HCT116 (cell line): Measurements from ENCODE around the gene PDE2A. TPM values are rescaled to one million over a fixed set of nuclear protein-coding genes. Genes with fewer than 3 reads are reported as not detected.

Experiments
- ATAC-seq: fragments of 200-7000 bp; cut with Tn5 transposase; 2 replicates; pipeline ENCODE4 v1.9.1; 2020; ENCODE audit warnings: mild to moderate bottlenecking, moderate library complexity
- BruUV-seq: library from RNA; stranded (reverse); fragments of 400-500 nt; replicated peaks from 2 replicates; lab custom pipeline; 2021; lab: Mats Ljungman, UMichigan
- CTCF ChIA-PET: fragments of 300-600 bp; sonication (Branson Sonifier 250); formaldehyde crosslinking; loops from one replicate; lab custom pipeline; 2021; ENCODE audit warnings: antibody characterized with exemption; lab: Charles Lee
- POLR2A ChIA-PET: fragments of 300-600, 350-600 bp; sonication (Branson Sonifier 250); formaldehyde crosslinking; loops from one replicate; lab custom pipeline; 2021; ENCODE audit warnings: antibody characterized with exemption; lab: Charles Lee
- RAD21 ChIA-PET, 2 experiments: fragments of 300-600 bp; sonication (Branson Sonifier 250); formaldehyde crosslinking; loops; one replicate each; lab custom pipeline; 2023; ENCODE audit warnings: low total read pairs in 2 of 2; ENCODE audit not compliant: uncharacterized antibody in 2 of 2, unreplicated experiment in 2 of 2, low non-redundant PET in 1 of 2; lab: Charles Lee
- DNase-seq: peaks from one replicate; pipeline ENCODE4 v3.0.0-alpha.2; 2010; ENCODE audit warnings: low read depth, low spot score
- H2AFZ ChIP-seq: fragments of 200-600 bp; shearing (Covaris generic), sonication (generic); 2 replicates; pipeline ENCODE4 v1.6.1; 2017; ENCODE audit warnings: low read depth, mixed run types, mixed read lengths, antibody characterized with exemption, low read length; ENCODE audit not compliant: poor library complexity, severe bottlenecking
- H3K27ac ChIP-seq: 2 replicates; pipeline ENCODE4 v1.5.1; 2012; ENCODE audit warnings: low read depth, low read length
- H3K27me3 ChIP-seq: fragments of 200-600 bp; sonication (generic); 2 replicates; pipeline ENCODE4 v1.6.1; 2016; ENCODE audit warnings: mixed run types, low read length, mixed read lengths; ENCODE audit not compliant: insufficient read depth
- H3K36me3 ChIP-seq, 2 experiments: fragments of 200-500 bp in 1 of 2; fragments of 200-600 bp in 1 of 2; sonication (Bioruptor generic) in 1 of 2; sonication (generic) in 1 of 2; 2 replicates each; pipeline versions ENCODE4 v1.5.1 to v1.6.1; 2014 to 2016; ENCODE audit warnings: low read length in 2 of 2, inconsistent platforms in 1 of 2, mixed read lengths in 1 of 2, mixed run types in 1 of 2; ENCODE audit not compliant: insufficient read depth in 2 of 2, control insufficient read depth in 1 of 2
- H3K4me1 ChIP-seq, 2 experiments: fragments of 200-600 bp in 1 of 2; sonication (generic) in 1 of 2; 2 replicates each; pipeline versions ENCODE4 v1.5.1 to v1.6.1; 2012 to 2017; ENCODE audit warnings: low read length in 2 of 2, inconsistent platforms in 1 of 2, mild to moderate bottlenecking in 1 of 2, mixed read lengths in 1 of 2, mixed run types in 1 of 2, moderate library complexity in 1 of 2; ENCODE audit not compliant: insufficient read depth in 2 of 2, control insufficient read depth in 1 of 2
- H3K4me2 ChIP-seq: fragments of 200-600 bp; sonication (generic); 2 replicates; pipeline ENCODE4 v1.6.1; 2017; ENCODE audit warnings: mixed run types, low read length, mixed read lengths
- H3K4me3 ChIP-seq, 2 experiments: fragments of 200-600 bp in 1 of 2; sonication (generic) in 1 of 2; replicated peaks in 1 of 2; 2 replicates each; pipeline ENCODE4 v1.5.1; 2011 to 2016; ENCODE audit warnings: low read length in 2 of 2, control low read depth in 1 of 2, low read depth in 1 of 2, mild to moderate bottlenecking in 1 of 2, mixed read lengths in 1 of 2, mixed run types in 1 of 2
- H3K79me2 ChIP-seq: fragments of 200-600 bp; sonication (generic); 2 replicates; pipeline ENCODE4 v1.6.1; 2017; ENCODE audit warnings: mild to moderate bottlenecking, mixed run types, low read length, moderate library complexity, mixed read lengths; ENCODE audit not compliant: insufficient read depth
- H3K9ac ChIP-seq: fragments of 200-600 bp; sonication (generic); 2 replicates; pipeline ENCODE4 v1.6.1; 2016; ENCODE audit warnings: low read length, mixed read lengths
- H3K9me2 ChIP-seq: fragments of 200-600 bp; sonication (generic), shearing (Covaris generic); 2 replicates; pipeline ENCODE4 v1.6.1; 2017; ENCODE audit warnings: mixed run types, mild to moderate bottlenecking, moderate library complexity; ENCODE audit not compliant: insufficient read depth
- H3K9me3 ChIP-seq, 2 experiments: fragments of 200-500 bp in 1 of 2; fragments of 200-600 bp in 1 of 2; sonication (Bioruptor generic) in 1 of 2; sonication (generic) in 1 of 2; 2 replicates each; pipeline ENCODE4 v1.6.1; 2014 to 2017; ENCODE audit warnings: low read length in 2 of 2, mixed read lengths in 2 of 2, inconsistent platforms in 1 of 2, low read depth in 1 of 2, mild to moderate bottlenecking in 1 of 2, mixed run types in 1 of 2, moderate library complexity in 1 of 2; ENCODE audit not compliant: control insufficient read depth in 1 of 2, insufficient read depth in 1 of 2
- H4K20me1 ChIP-seq: fragments of 200-600 bp; sonication (generic), shearing (Covaris generic); 2 replicates; pipeline ENCODE4 v1.6.1; 2017; ENCODE audit warnings: mixed run types, mild to moderate bottlenecking, moderate library complexity; ENCODE audit not compliant: insufficient read depth
- JUND ChIP-seq: IDR thresholded peaks from 2 replicates; pipeline ENCODE4 v1.6.1; 2012
- RAD21 ChIP-seq: IDR thresholded peaks from 2 replicates; pipeline ENCODE4 v1.6.1; 2012; ENCODE audit warnings: low read depth, mild to moderate bottlenecking
- REST ChIP-seq: IDR thresholded peaks from 2 replicates; pipeline ENCODE4 v1.6.1; 2012; ENCODE audit warnings: low read depth
- SP1 ChIP-seq: IDR thresholded peaks from 2 replicates; pipeline ENCODE4 v1.6.1; 2012; ENCODE audit warnings: low read depth
- SRF ChIP-seq: IDR thresholded peaks from 2 replicates; pipeline ENCODE4 v1.6.1; 2012; ENCODE audit warnings: low read depth
- ZBTB33 ChIP-seq: IDR thresholded peaks from 2 replicates; pipeline ENCODE4 v1.6.1; 2011; ENCODE audit warnings: mild to moderate bottlenecking, low read length, moderate library complexity; ENCODE audit not compliant: insufficient replicate concordance; ENCODE audit errors: extremely low read depth
- ZFX ChIP-seq: fragments of 450-650 bp; IDR thresholded peaks from 2 replicates; pipeline ENCODE4 v1.6.1; 2017
- ZNF274 ChIP-seq: fragments of 200-500 bp; sonication (Bioruptor generic); IDR thresholded peaks from 2 replicates; pipeline ENCODE4 v1.6.1; 2014; ENCODE audit warnings: mild to moderate bottlenecking, low read depth, low read length, inconsistent platforms
- intact Hi-C: fragments of 100-400 bp; cut with micrococcal nuclease; formaldehyde crosslinking; loops from 2 replicates; pipeline ENCODE4 v1.10.0; 2022
- total RNA-seq: library from RNA; stranded (reverse); gene quantifications from one replicate; pipeline ENCODE4 v1.2.1, GENCODE V29; 2021; ENCODE audit not compliant: unreplicated experiment

Gene PDE2A
- total RNA-seq, 1 experiment from 2014 or later: 7.6 TPM

- Histone ChIP-seq H3K27me3 (no peaks in the 10 kb centered on the region), H3K4me1 (peaks cover 0 to 9% of the 10 kb centered on the region in 2 experiments; a peak in 2 of 4 replicates), H4K20me1 (no peaks in the 10 kb centered on the region), H3K9me2 (no peaks in the 10 kb centered on the region), H3K27ac (no peak overlapping the region), H3K4me3 (no peak overlapping the region), H3K9ac (no peak overlapping the region), H3K36me3 (no peaks in the 10 kb centered on the region), H3K79me2 (no peaks in the 10 kb centered on the region), H3K4me2 (no peak overlapping the region), H3K9me3 (no peaks in the 10 kb centered on the region), H2AFZ (no peak overlapping the region)
- no TSS peak for BruUV-seq
- CTCF ChIA-PET: interaction anchor here (4.7 kb wide), 1 partner anchor 99 kb away, joined by 53 read pairs; no protein-coding TSS in a partner anchor
- DNase-seq (no peak), ATAC-seq (no peak)
- TF ChIP-seq ZNF274: no peak
- no peak for TF ChIP-seq SP1
- TF ChIP-seq ZBTB33: no peak
- TF ChIP-seq REST: no peak
- no peak for TF ChIP-seq JUND
- TF ChIP-seq ZFX: no peak
- TF ChIP-seq RAD21: no peak
- TF ChIP-seq SRF: no peak
- RAD21 ChIA-PET: interaction anchor here in 1 of 2 experiments (1.2 kb wide), 1 partner anchor 100 kb away, joined by 3 read pairs; no protein-coding TSS in a partner anchor
- intact Hi-C loops: no loop called here
- POLR2A ChIA-PET: no interaction called here
These were observed 103.1 kb downstream of the PDE2A start for GRCh38 chr11:72570893-72571661.
